GM23338 (cell line): ENCODE results near the gene ACAT2. TPM values are rescaled to one million over a fixed set of nuclear protein-coding genes. Genes with fewer than 3 reads are reported as not detected.
A peak's percentile ranks its signal among the peaks of the same experiment; 100 is the strongest.

ENCODE experiments used
- ATAC-seq: fragments of 200-7000 bp; cut with Tn5 transposase; 3 replicates; pipeline ENCODE4 v1.9.1; 2020
- DNase-seq: peaks from one replicate; pipeline ENCODE4 v3.0.0-alpha.2; 2015; ENCODE audit warnings: low spot score
- H2AFZ ChIP-seq: fragments of 200-600 bp; sonication (generic); 2 replicates; pipeline ENCODE4 v1.8.0; 2016; ENCODE audit warnings: antibody characterized with exemption, mild to moderate bottlenecking, moderate library complexity
- H3F3A ChIP-seq: fragments of 200-600 bp; sonication (generic); replicated peaks from 2 replicates; pipeline ENCODE4 v1.8.0; 2017; ENCODE audit warnings: antibody characterized with exemption, mixed run types, low read depth
- H3K27ac ChIP-seq: fragments of 200-600 bp; sonication (generic); 2 replicates; pipeline ENCODE4 v1.6.1; 2016; ENCODE audit warnings: low read depth
- H3K27me3 ChIP-seq: fragments of 200-600 bp; sonication (generic); 2 replicates; pipeline ENCODE4 v1.8.0; 2016; ENCODE audit warnings: mild to moderate bottlenecking, mixed run types, moderate library complexity; ENCODE audit not compliant: insufficient read depth
- H3K36me3 ChIP-seq: fragments of 200-600 bp; sonication (generic); 2 replicates; pipeline ENCODE4 v1.8.0; 2016; ENCODE audit warnings: mild to moderate bottlenecking; ENCODE audit not compliant: insufficient read depth
- H3K4me1 ChIP-seq: fragments of 200-600 bp; sonication (generic); 2 replicates; pipeline ENCODE4 v1.8.0; 2016; ENCODE audit warnings: mild to moderate bottlenecking, moderate library complexity; ENCODE audit not compliant: insufficient read depth
- H3K4me2 ChIP-seq: fragments of 200-600 bp; sonication (generic); 2 replicates; pipeline ENCODE4 v1.7.1; 2017; ENCODE audit warnings: mixed run types
- H3K4me3 ChIP-seq: fragments of 200-600 bp; sonication (generic); 2 replicates; pipeline ENCODE4 v1.6.1; 2016; ENCODE audit warnings: mixed run types
- H3K79me2 ChIP-seq: fragments of 200-600 bp; sonication (generic); replicated peaks from 2 replicates; pipeline ENCODE4 v1.8.0; 2017; ENCODE audit warnings: mild to moderate bottlenecking; ENCODE audit not compliant: insufficient read depth
- H3K9me2 ChIP-seq: fragments of 200-600 bp; sonication (generic); 2 replicates; pipeline ENCODE4 v1.8.0; 2017; ENCODE audit not compliant: insufficient read depth
- H4K20me1 ChIP-seq: fragments of 200-600 bp; sonication (generic); replicated peaks from 2 replicates; pipeline ENCODE4 v1.8.0; 2017; ENCODE audit warnings: mild to moderate bottlenecking; ENCODE audit not compliant: insufficient read depth
- H3K27ac Mint-ChIP-seq: 2 replicates; pipeline ENCODE4 v1.8.0; 2020; ENCODE audit warnings: inconsistent platforms, mild to moderate bottlenecking, moderate library complexity, mixed read lengths
- H3K27me3 Mint-ChIP-seq: 3 replicates; pipeline ENCODE4 v1.8.0; 2022; ENCODE audit warnings: low read depth, mild to moderate bottlenecking, moderate library complexity, mixed read lengths, inconsistent platforms; ENCODE audit not compliant: insufficient read depth, poor library complexity
- H3K36me3 Mint-ChIP-seq: 3 replicates; pipeline ENCODE4 v1.8.0; 2021; ENCODE audit warnings: low read depth, mild to moderate bottlenecking, inconsistent platforms, moderate library complexity, mixed read lengths
- H3K4me1 Mint-ChIP-seq: 3 replicates; pipeline ENCODE4 v1.8.0; 2020; ENCODE audit warnings: mild to moderate bottlenecking, inconsistent platforms, mixed read lengths
- H3K4me3 Mint-ChIP-seq: 3 replicates; pipeline ENCODE4 v1.8.0; 2021; ENCODE audit warnings: moderate library complexity, mild to moderate bottlenecking, inconsistent platforms, mixed read lengths
- H3K9me3 Mint-ChIP-seq: 3 replicates; pipeline ENCODE4 v1.8.0; 2020; ENCODE audit warnings: moderate library complexity, mild to moderate bottlenecking, inconsistent platforms, mixed read lengths
- CREB1 ChIP-seq: fragments of 250-450 bp; sonication (Bioruptor Pico); IDR thresholded peaks from 2 replicates; pipeline ENCODE4 v1.5.0; 2020; ENCODE audit warnings: low read depth, mild to moderate bottlenecking, moderate library complexity
- EZH2 ChIP-seq: fragments of 200-600 bp; sonication (generic); IDR thresholded peaks from one replicate; pipeline ENCODE4 v1.8.0; 2017; ENCODE audit warnings: antibody characterized with exemption, mild to moderate bottlenecking, low read depth; ENCODE audit not compliant: unreplicated experiment
- EZH2phosphoT487 ChIP-seq: fragments of 200-600 bp; sonication (generic); IDR thresholded peaks from one replicate; pipeline ENCODE4 v1.8.1; 2018; ENCODE audit warnings: antibody characterized with exemption; ENCODE audit not compliant: unreplicated experiment
- NANOG ChIP-seq: IDR thresholded peaks from 2 replicates; pipeline ENCODE4 v1.6.1; 2016; ENCODE audit warnings: antibody characterized with exemption, borderline replicate concordance
- POLR2AphosphoS5 ChIP-seq: IDR thresholded peaks from 2 replicates; pipeline ENCODE4 v1.6.1; 2016; ENCODE audit warnings: antibody characterized with exemption, low read depth
- STAT1 ChIP-seq: IDR thresholded peaks from one replicate; pipeline ENCODE4 v1.6.1; 2016; ENCODE audit warnings: antibody characterized with exemption; ENCODE audit not compliant: unreplicated experiment
- ZNF114 ChIP-seq: fragments of 250-450 bp; sonication (Bioruptor Pico); IDR thresholded peaks from 2 replicates; pipeline ENCODE4 v1.5.0; 2020; ENCODE audit warnings: mild to moderate bottlenecking, moderate library complexity
- polyA plus RNA-seq: library from polyadenylated mRNA; unstranded; fragments of >200 nt; fragmentation: Nextera tagmentation; extraction: Ambion mirVana; gene quantifications from 2 replicates; pipeline ENCODE4 v1.2.1, GENCODE V29; 2016
- total RNA-seq: library from RNA; depleted of rRNA; stranded (reverse); fragments of >200 nt; shearing (Covaris generic); gene quantifications from 2 replicates; pipeline ENCODE4 v1.2.3, GENCODE V29; 2014
- TF ChIP-seq, protein P1 (sequence below): IDR thresholded peaks from 2 replicates; pipeline ENCODE4 v1.6.1; 2016; ENCODE audit warnings: antibody characterized with exemption
- TF ChIP-seq, protein P2 (sequence below): IDR thresholded peaks from one replicate; pipeline ENCODE4 v1.6.1; 2018; ENCODE audit warnings: antibody characterized with exemption; ENCODE audit not compliant: unreplicated experiment

The ACAT2 gene
- total and polyA plus RNA-seq, 2 experiments from 2014 or later = 108 to 151 TPM

DNA sequence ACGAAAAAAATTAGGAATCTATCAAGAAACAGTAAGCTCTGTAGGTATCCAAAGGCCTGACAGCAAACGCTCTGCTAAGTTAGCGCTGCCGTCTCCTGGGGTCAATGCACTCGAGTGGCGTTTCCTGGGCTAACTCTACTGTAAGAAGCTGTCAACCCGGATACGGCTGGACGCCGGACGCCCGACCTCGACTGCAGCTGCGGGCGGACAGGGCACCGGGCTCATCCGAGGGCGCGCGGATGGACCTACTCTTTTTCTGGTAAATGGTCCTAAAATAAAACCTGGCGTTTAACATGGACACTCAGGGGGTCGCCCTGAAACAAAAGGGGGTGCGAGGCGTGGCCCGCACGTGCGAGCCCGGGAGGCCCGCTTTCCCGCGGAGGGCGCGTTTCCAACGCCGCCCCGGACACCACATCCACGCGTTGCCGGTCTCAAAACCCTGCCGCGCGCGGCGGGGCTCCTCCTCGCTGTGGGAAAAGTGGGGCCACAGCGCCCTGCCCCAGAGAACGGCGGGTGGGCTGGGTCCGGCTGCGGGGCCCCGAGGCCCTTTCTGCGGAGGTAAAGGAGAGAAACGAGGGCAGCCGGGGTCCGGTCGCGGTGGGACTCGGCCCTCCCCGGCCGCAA lies 27.0 kb downstream of the ACAT2 start:
- Mint-ChIP-seq H3K9me3 (no peaks in the 10 kb centered on the region), H3K4me1 (peaks cover 27% of the 10 kb centered on the region), H3K36me3 (peaks cover 88% of the 10 kb centered on the region), H3K4me3 (peak overlapping the region; percentile 99), H3K27ac (peak overlapping the region; percentile 62; the same call in 1 of the 2 replicates), H3K27me3 (peaks cover 5% of the 10 kb centered on the region)
- peaks cover 19% of the 10 kb centered on the region for H3K4me1 ChIP-seq
- H2AFZ ChIP-seq = no peak overlapping the region
- H3F3A ChIP-seq = peaks cover 3% of the 10 kb centered on the region; the same call in 1 of the 2 replicates
- H3K4me3 ChIP-seq = peak overlapping the region; percentile 81
- H3K79me2 ChIP-seq = peaks cover 87% of the 10 kb centered on the region
- no peaks in the 10 kb centered on the region for H3K27me3 ChIP-seq
- H4K20me1 ChIP-seq = peaks cover 40% of the 10 kb centered on the region
- no peaks in the 10 kb centered on the region for H3K9me2 ChIP-seq
- peaks cover 59% of the 10 kb centered on the region for H3K36me3 ChIP-seq
- H3K4me2 ChIP-seq = peak overlapping the region; percentile 87
- DNase-seq (peak; percentile 61), ATAC-seq (peak; percentile 2; the same call in 2 of the 3 replicates)
- H3K27ac ChIP-seq = peak overlapping the region; percentile 47; the same call in 1 of the 2 replicates
- no peak for TF ChIP-seq STAT1
- TF ChIP-seq EZH2phosphoT487 = no peak
- TF ChIP-seq ZNF114 (CRISPR knock-in tag) = no peak

DNA sequence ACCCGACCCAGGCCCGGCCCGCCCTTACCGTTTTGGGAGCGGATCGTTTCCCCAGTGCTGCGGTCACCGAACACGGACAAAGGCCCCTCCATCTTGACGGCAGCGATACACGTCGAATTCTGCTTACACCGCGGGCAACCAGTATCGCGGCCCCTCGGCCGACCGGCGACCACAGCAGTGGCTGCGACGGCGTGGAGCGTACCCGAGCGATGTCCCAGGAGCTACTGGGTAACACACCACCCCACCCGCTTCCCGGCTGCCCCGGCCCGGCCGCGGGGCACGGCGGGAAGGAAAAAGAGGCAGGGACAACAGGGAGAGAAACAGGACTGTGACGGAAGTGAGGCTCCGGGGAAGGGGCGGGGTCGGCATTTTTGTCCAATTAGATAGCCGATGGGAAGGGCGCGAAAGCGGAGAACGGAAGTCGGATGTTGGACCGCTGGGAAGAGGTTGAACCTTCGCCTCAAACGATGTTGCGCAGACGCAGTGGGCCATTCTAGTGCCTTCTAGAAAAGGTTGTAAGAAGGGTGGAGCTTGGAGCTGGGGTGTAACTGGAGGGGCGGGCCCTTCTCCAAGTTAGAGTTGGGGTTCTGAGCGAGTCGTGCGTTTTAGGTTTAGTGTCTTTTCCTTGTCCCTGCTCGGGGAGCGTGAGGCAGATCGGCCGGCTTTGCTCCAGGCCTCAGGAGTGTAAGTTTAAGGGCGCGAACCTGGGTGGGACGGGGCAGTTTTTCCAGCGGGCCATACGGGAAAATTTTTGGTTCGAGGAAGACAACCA lies 27.7 kb downstream of the ACAT2 start, which contains the start of gene TCP1:
Gene TCP1, minus strand, starts transcription at position 226 of the 772 bp plus-strand sequence. Its CDS starts 134 bp downstream, at position 92.
- Mint-ChIP-seq H3K4me1 (peaks cover 28% of the 10 kb centered on the region), H3K36me3 (peaks cover 87% of the 10 kb centered on the region), H3K27me3 (peaks cover 5% of the 10 kb centered on the region), H3K9me3 (no peaks in the 10 kb centered on the region), H3K27ac (peak within 1 kb of the TSS; percentile 100), H3K4me3 (peak within 1 kb of the TSS; percentile 99)
- H3K9me2 ChIP-seq = no peaks in the 10 kb centered on the region
- no peak within 1 kb of the TSS for H2AFZ ChIP-seq
- no peaks in the 10 kb centered on the region for H3K27me3 ChIP-seq
- peak; percentile 81 for ATAC-seq
- H3K79me2 ChIP-seq = peaks cover 87% of the 10 kb centered on the region
- peak within 1 kb of the TSS; percentile 87 for H3K27ac ChIP-seq
- peak; percentile 100 for DNase-seq
- TF ChIP-seq STAT1 = no peak
- TF ChIP-seq NANOG = no peak
- TF ChIP-seq, protein P1, sequence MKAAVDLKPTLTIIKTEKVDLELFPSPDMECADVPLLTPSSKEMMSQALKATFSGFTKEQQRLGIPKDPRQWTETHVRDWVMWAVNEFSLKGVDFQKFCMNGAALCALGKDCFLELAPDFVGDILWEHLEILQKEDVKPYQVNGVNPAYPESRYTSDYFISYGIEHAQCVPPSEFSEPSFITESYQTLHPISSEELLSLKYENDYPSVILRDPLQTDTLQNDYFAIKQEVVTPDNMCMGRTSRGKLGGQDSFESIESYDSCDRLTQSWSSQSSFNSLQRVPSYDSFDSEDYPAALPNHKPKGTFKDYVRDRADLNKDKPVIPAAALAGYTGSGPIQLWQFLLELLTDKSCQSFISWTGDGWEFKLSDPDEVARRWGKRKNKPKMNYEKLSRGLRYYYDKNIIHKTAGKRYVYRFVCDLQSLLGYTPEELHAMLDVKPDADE = peak; percentile 81
- peak; percentile 96 for TF ChIP-seq POLR2AphosphoS5
- TF ChIP-seq, protein P2, sequence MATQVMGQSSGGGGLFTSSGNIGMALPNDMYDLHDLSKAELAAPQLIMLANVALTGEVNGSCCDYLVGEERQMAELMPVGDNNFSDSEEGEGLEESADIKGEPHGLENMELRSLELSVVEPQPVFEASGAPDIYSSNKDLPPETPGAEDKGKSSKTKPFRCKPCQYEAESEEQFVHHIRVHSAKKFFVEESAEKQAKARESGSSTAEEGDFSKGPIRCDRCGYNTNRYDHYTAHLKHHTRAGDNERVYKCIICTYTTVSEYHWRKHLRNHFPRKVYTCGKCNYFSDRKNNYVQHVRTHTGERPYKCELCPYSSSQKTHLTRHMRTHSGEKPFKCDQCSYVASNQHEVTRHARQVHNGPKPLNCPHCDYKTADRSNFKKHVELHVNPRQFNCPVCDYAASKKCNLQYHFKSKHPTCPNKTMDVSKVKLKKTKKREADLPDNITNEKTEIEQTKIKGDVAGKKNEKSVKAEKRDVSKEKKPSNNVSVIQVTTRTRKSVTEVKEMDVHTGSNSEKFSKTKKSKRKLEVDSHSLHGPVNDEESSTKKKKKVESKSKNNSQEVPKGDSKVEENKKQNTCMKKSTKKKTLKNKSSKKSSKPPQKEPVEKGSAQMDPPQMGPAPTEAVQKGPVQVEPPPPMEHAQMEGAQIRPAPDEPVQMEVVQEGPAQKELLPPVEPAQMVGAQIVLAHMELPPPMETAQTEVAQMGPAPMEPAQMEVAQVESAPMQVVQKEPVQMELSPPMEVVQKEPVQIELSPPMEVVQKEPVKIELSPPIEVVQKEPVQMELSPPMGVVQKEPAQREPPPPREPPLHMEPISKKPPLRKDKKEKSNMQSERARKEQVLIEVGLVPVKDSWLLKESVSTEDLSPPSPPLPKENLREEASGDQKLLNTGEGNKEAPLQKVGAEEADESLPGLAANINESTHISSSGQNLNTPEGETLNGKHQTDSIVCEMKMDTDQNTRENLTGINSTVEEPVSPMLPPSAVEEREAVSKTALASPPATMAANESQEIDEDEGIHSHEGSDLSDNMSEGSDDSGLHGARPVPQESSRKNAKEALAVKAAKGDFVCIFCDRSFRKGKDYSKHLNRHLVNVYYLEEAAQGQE = no peak
- TF ChIP-seq CREB1 (CRISPR knock-in tag) = peak; percentile 59
- TF ChIP-seq EZH2 = no peak
- H3K36me3 ChIP-seq = peaks cover 60% of the 10 kb centered on the region
- peaks cover 19% of the 10 kb centered on the region for H3K4me1 ChIP-seq
- peaks cover 3% of the 10 kb centered on the region; the same call in 1 of the 2 replicates for H3F3A ChIP-seq
- H3K4me3 ChIP-seq = peak within 1 kb of the TSS; percentile 81
- peaks cover 34% of the 10 kb centered on the region for H4K20me1 ChIP-seq
- peak within 1 kb of the TSS; percentile 94 for H3K4me2 ChIP-seq
